Activated naive CD4-positive, alpha-beta T cell treated with anti-CD3 and anti-CD28 coated beads, Interleukin-2, amount 50 U/mL, for 24 hours (primary cell): ENCODE measurements around the gene GTF2H4.
"Not testable (repeated sequence)": the region's sequence is repeated elsewhere in the genome, so short reads cannot be mapped to it uniquely, and the experiment has no call there.

Source experiments
- H3K27ac Mint-ChIP-seq: one replicate; pipeline ENCODE4 v1.8.0; 2021; ENCODE audit warnings: mild to moderate bottlenecking, mixed read lengths
- H3K27me3 Mint-ChIP-seq: one replicate; pipeline ENCODE4 v1.8.0; 2021; ENCODE audit warnings: mixed read lengths
- H3K36me3 Mint-ChIP-seq: one replicate; pipeline ENCODE4 v1.8.0; 2021; ENCODE audit warnings: mixed read lengths
- H3K4me1 Mint-ChIP-seq: one replicate; pipeline ENCODE4 v1.8.0; 2021; ENCODE audit warnings: mixed read lengths
- H3K4me3 Mint-ChIP-seq: one replicate; pipeline ENCODE4 v1.8.0; 2021; ENCODE audit warnings: mild to moderate bottlenecking, mixed read lengths
- H3K9me3 Mint-ChIP-seq: one replicate; pipeline ENCODE4 v1.8.0; 2021; ENCODE audit warnings: mixed read lengths

Gene GTF2H4

DNA sequence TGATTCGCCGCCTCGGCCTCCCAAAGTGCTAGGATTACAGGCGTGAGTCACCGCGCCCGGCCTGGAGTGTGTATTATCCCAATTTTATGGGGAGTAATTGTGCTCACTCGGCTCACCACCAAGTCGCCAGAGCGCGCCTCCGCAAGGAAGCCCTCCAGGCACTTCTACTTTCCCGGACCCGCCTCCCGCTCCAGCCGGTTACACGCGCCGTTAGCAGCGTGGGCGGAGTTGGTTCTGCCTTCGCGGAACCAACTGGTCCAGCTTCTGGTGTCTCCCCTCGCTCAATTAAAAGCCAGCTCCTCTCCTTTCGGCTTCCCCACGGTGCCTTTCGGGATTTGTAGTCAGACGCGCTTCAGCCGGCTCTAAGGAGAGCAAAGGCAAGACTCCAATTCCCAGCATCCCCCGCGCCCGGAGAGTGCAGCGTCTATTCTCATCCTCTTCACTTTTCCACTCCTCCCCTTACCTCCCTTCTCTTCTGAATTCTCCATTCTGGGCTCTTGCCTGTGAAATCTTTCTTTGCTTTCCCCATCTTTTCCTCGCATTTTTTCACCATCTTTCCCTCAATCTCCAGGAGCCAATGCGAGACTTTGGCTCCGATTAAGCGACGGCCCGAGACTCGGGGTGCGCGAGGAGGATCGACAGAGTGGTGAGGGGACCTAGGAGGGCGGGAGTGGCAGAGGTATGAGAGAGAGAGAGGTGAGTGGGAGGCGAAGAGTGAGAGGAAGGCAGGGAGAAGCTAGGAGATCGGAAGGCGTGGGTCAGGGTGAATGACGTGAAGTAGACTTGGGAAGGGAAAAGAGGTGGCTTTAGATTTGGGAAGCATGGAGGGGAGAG is at the start of gene GTF2H4:
TSS of gene GTF2H4 (plus strand) at position 450 of the 834 bp plus-strand sequence.
- H3K27ac Mint-ChIP-seq = peak within 1 kb of the TSS; percentile 76
- peak within 1 kb of the TSS; percentile 100 for H3K4me3 Mint-ChIP-seq
- H3K4me1 Mint-ChIP-seq = peaks cover 36% of the 10 kb centered on the region
- peaks cover 13% of the 10 kb centered on the region for H3K36me3 Mint-ChIP-seq
- no peaks in the 10 kb centered on the region for H3K9me3 Mint-ChIP-seq
- no peaks in the 10 kb centered on the region for H3K27me3 Mint-ChIP-seq

DNA sequence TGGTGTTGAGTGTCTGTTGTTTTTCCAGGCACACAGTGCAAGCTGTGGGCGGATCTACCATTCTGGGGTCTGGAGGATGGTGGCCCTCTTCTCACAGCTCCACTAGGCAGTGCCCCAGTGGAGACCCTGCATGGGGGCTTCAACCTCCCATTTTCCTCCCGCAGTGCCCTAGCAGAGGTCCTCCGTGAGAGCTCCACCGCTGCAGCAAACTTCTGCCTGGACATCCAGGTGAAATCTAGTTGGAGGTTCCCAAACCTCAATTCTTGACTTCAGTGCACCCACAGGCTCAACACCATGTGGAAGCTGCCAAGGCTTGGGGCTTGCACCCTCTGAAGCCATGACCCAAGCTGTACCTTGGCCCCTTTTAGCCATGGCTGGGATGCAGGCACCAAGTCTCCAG is 48.3 kb upstream of the GTF2H4 start:
- not testable (repeated sequence) for H3K27me3 Mint-ChIP-seq, H3K9me3 Mint-ChIP-seq
- H3K4me1 Mint-ChIP-seq = peaks cover 11% of the 10 kb centered on the region

DNA sequence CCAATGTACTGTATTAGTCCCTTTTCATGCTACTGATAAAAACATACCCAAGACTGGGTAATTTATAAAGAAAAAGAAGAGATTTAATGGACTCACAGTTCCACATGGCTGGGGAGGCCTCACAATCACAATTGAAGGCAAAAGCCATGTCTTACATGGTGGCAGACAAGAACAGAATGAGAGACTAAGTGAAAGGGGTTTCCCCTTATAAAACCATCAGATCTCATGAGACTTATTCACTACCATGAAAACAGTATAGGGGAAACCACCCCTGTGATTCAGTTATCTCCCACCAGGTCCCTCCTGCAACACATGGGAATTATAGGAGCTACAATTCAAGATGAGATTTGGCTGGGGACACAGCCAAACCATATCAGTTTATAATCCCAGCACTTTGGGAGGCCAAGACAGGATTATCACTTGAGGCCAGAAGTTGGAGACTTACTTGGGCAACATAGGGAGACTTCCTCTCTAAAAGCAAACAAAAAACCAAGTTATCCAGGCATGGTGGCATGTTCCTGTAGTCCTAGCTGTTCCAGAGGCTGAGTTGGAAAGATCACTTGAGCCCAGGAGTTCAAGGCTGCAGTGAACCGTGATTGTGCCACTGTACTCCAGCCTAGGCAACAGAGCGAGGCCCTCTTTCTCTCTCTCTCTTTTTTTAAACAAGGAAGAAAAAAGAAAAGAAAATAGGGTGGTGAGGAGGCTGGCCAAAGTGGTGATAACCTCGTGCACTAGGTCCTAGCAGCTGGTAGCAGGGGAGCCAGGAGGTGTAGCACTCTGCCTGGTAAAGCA is 46.6 kb upstream of the GTF2H4 start:
- peaks cover 6% of the 10 kb centered on the region for H3K9me3 Mint-ChIP-seq
- peaks cover 11% of the 10 kb centered on the region for H3K4me1 Mint-ChIP-seq
- H3K27me3 Mint-ChIP-seq = no peaks in the 10 kb centered on the region
- H3K4me3 Mint-ChIP-seq = no peak overlapping the region
- peaks cover 7% of the 10 kb centered on the region for H3K36me3 Mint-ChIP-seq
- H3K27ac Mint-ChIP-seq = peak overlapping the region; percentile 79

More for the DNA sequence above, 48.3 kb upstream of the GTF2H4 start:
- peaks cover 10% of the 10 kb centered on the region for H3K36me3 Mint-ChIP-seq
- not testable (repeated sequence) for H3K4me3 Mint-ChIP-seq, H3K27ac Mint-ChIP-seq

DNA sequence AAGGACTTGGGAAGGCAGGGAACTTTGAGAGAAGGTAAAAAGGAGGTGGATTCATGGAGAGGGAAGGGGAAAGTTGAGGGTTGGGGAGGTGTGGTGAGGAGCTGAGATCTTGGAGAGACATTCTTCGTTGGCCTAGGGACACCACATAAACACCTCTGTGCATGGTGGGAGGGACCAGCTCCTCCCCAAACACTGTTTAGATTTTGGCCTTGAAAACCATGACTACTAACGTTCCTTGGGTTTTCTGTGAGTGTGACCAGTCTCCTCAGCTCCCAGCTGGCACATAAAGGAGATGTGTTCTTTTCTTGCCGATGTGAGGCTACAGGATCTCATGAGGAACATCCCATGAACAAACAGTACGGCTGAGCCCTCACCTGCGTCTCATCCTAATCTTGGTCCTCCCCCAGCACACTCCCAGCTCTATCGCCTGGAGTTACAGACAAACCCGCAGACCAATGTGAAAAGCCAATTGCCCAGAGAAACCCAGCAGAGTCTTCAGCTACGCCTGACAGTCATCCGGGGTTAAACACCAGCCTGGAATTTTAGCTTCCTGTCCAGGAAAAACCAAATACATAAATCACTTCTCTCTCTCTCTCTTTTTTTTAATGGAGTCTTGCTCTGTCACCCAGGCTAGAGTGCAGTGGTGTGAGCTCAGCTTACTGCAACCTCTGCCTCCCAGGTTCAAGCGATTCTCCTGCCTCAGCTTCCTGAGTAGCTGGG is 45.7 kb upstream of the GTF2H4 start:
- no peak overlapping the region for H3K4me3 Mint-ChIP-seq
- H3K27me3 Mint-ChIP-seq = no peaks in the 10 kb centered on the region
- peaks cover 7% of the 10 kb centered on the region for H3K36me3 Mint-ChIP-seq
- peaks cover 6% of the 10 kb centered on the region for H3K9me3 Mint-ChIP-seq
- H3K27ac Mint-ChIP-seq = peak overlapping the region; percentile 41
- H3K4me1 Mint-ChIP-seq = peaks cover 11% of the 10 kb centered on the region

DNA sequence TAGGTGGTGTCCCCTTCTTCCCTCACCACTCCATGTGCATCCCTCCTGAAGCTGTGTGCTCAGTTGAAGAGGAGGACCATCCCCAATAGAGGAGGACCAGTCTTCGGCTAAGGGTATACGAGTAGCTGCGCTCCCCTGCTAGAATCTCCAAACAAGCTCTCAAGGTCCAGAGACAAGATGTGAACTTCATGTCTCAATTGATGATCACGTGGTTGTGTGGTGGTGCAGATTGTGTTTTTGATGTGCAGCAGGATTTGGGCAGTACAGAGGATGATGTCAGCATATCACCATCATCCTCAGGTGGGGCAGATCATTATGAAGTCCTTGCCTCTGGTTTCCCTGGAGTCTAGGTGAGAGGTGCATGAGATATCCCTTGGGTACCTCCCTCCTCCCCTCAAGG is 43.7 kb upstream of the GTF2H4 start:
- peaks cover 7% of the 10 kb centered on the region for H3K36me3 Mint-ChIP-seq
- H3K27me3 Mint-ChIP-seq = no peaks in the 10 kb centered on the region
- H3K27ac Mint-ChIP-seq = no peak overlapping the region
- peaks cover 11% of the 10 kb centered on the region for H3K4me1 Mint-ChIP-seq
- H3K9me3 Mint-ChIP-seq = peaks cover 6% of the 10 kb centered on the region
- no peak overlapping the region for H3K4me3 Mint-ChIP-seq

DNA sequence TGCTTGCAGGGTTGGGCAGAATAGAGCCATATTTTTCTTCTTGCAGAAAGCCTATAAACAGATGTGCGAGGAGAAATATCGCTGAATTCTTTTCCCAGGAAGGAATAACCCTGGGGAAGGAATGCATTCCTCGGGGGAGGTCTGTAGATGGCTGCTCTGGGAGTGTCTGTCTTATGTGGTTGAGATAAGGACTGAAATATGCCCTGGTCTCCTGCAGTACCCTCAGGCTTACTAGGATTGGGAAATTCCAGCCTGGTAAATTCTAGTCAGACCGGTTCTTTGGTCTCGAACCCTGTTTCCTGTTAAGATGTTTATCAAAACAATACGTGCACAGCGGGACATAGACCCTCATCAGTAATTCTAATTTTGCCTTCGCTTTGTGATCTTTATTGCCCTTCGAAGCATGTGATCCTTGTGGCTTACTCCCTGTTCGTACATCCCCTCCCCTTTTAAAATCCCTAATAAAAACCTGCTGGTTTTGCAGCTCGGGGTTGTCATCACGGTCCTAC is 38.7 kb upstream of the GTF2H4 start:
- peaks cover 17% of the 10 kb centered on the region for H3K4me1 Mint-ChIP-seq
- not testable (repeated sequence) for H3K9me3 Mint-ChIP-seq

DNA sequence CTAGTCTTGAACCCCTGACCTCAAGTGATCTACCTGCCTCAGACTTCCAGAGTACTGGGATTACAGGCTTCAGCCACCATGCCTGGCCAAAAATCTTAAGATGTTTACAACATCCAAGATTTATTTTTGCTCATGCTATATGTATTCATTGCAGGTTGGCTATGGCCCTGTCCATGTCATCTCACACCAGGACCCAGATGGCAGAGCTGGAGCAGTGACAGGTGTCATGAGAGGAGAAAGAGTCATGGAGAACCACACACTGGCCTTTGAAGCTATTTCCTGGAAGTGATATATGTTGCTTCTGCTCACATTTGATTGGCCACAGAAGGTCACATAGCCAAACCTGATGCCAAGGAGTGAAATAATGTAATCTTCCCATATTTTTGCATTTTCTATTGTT is 37.5 kb upstream of the GTF2H4 start:
- Mint-ChIP-seq H3K36me3 (peaks cover 13% of the 10 kb centered on the region), H3K27ac (peak overlapping the region; percentile 90), H3K9me3 (peaks cover 7% of the 10 kb centered on the region), H3K4me3 (peak overlapping the region; percentile 51), H3K27me3 (no peaks in the 10 kb centered on the region), H3K4me1 (peaks cover 22% of the 10 kb centered on the region)

More for the DNA sequence above, 38.7 kb upstream of the GTF2H4 start:
- Mint-ChIP-seq H3K27ac (peak overlapping the region; percentile 46), H3K36me3 (peaks cover 13% of the 10 kb centered on the region)
- not testable (repeated sequence) for H3K27me3 Mint-ChIP-seq, H3K4me3 Mint-ChIP-seq

DNA sequence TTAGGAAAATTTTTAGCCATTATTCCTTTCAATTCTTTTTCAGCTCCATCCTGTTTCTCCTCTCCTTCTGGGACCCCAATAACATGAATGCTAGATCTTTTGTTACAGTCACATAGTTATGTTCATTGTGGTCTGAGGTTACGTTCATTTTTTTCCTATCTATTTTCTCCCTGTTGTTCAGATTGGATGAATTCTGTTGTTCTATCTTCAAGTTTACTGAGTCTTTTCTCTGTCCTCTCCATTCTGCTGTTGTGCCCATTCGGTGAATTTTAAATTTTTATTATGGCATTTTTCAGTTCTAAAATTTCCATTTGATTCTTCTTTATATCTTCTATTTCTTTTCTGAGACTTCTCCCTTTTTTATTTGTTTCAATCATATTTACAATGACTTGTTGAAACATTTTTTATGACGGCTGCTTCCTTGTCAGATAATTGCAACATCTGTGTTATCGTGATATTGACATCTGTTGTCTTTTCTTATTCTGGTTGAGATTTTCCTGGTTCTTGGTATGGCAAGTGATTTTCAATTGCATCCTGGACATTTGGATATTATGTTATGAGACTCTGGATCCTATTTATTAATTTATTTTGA is 36.3 kb upstream of the GTF2H4 start:
- Mint-ChIP-seq H3K4me3 (peak overlapping the region; percentile 17), H3K36me3 (peaks cover 13% of the 10 kb centered on the region), H3K4me1 (peaks cover 31% of the 10 kb centered on the region), H3K27me3 (no peaks in the 10 kb centered on the region), H3K27ac (peak overlapping the region; percentile 59), H3K9me3 (peaks cover 7% of the 10 kb centered on the region)

DNA sequence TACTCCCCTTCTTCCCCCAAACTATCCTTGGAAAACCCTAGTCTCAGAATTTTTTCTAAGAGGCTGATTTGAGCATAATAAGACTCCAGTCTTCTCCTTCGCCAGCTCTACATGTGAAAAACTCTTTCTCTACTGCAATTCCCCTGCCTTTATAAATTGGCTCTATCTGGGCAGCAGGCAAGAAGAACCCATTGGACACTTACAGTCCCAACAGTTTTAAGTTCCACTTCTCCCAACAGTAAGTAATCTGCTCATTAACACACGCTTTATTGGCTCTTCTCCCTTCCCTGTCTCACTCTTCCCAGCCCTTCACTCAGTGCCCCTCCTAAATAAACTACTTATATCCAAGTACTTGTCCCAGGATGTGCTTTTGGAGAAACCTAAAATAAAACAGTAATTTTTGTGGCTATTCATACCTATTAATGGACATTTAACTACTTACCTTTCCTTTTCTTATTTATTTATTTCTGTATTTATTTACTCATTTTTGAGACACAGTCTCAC is 34.8 kb upstream of the GTF2H4 start:
- Mint-ChIP-seq H3K4me1 (peaks cover 46% of the 10 kb centered on the region), H3K4me3 (no peak overlapping the region), H3K27me3 (no peaks in the 10 kb centered on the region), H3K36me3 (peaks cover 13% of the 10 kb centered on the region), H3K27ac (no peak overlapping the region), H3K9me3 (peaks cover 7% of the 10 kb centered on the region)

DNA sequence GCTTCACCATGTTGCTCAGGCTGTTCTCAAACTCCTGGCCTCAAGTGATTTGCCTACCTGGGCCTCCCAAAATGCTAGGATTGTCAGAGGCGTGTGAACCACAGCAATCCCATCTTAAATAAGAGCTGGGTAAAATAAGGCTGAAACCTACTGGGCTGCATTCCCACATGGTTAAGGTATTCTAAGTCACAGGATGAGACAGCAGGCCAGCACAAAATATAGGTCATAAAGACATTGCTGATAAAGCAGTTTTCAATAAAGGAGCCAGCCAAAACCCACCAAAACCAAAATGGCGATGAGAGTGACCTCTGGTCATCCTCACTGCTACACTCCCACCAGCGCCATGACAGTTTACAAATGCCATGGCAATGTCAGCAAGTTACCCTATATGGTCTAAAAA is 34.2 kb upstream of the GTF2H4 start:
- Mint-ChIP-seq H3K4me1 (peaks cover 52% of the 10 kb centered on the region), H3K36me3 (peaks cover 13% of the 10 kb centered on the region)
- not testable (repeated sequence) for H3K9me3 Mint-ChIP-seq, H3K4me3 Mint-ChIP-seq, H3K27ac Mint-ChIP-seq, H3K27me3 Mint-ChIP-seq

DNA sequence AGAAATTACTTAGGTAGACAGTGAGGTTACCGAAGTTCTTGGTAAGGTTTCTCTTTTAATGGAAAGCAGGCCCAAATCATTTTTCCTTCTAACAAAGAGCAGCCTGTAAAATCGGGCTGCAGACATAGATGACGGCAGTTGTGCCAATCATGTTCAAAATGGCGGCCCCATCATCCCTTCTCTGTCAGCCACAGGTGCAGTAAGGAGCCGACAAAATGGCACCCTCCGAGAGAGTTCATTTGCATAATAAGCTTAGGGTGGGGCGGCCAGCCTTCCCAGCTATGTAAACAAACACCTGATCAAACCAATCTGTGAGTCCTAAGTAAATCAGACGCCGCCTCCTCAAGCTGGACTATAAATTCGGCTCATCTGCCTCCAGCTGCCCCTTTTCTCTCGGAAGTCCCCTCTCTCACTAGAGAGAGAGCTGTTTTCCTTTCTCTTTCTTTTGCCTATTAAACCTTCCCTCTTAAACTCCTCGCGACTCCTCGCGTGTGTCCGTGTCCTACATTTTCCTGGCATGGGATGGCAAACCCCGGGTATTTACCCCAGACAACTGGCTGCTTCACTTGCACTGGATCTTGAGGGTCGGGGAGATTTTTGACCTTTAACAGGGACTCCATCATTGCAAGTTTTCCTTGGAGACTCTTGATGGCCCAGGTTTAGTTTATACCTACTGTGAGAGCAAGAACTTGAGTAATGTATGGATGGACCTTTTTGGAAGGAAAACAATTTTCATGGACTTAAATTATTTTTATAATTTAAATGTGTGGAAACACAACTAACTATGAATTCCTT is 32.6 kb upstream of the GTF2H4 start:
- peaks cover 56% of the 10 kb centered on the region for H3K4me1 Mint-ChIP-seq
- H3K27ac Mint-ChIP-seq = no peak overlapping the region
- H3K9me3 Mint-ChIP-seq = peaks cover 7% of the 10 kb centered on the region
- H3K27me3 Mint-ChIP-seq = no peaks in the 10 kb centered on the region
- H3K4me3 Mint-ChIP-seq = no peak overlapping the region
- H3K36me3 Mint-ChIP-seq = peaks cover 8% of the 10 kb centered on the region

DNA sequence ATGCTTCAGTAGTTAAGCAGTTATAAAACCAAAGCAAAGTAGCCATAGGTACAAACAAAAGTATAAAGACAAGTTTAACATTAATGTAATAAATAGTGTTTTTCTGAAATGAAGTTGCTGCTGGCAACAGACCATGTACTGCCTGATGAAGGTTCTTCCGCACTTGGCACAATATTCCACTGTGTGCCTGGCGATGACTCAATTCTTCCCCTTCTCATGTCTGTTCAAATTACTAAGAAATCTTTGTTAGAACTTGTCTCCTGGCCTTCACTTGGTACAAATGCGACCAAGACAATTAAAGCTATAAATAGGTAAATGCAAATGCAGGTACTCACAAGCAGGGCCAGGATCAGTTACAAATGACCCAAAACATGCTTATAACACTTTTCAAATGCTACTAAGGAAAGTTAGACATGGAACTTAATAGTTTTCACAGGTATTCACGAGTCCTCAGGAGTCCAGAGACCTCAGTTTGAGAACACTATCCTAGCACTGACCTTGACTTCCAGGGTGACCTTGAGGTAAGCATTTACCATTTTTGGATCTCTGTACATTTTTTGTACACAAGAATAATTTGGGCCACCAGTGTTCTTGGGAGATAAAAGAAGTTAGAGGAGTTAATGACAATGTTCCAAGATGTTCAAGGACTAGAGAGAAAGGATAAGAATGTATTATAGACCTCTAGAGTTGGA is 31.8 kb upstream of the GTF2H4 start:
- peaks cover 48% of the 10 kb centered on the region for H3K4me1 Mint-ChIP-seq
- H3K27ac Mint-ChIP-seq = peak overlapping the region; percentile 68
- H3K4me3 Mint-ChIP-seq = peak overlapping the region; percentile 30

DNA sequence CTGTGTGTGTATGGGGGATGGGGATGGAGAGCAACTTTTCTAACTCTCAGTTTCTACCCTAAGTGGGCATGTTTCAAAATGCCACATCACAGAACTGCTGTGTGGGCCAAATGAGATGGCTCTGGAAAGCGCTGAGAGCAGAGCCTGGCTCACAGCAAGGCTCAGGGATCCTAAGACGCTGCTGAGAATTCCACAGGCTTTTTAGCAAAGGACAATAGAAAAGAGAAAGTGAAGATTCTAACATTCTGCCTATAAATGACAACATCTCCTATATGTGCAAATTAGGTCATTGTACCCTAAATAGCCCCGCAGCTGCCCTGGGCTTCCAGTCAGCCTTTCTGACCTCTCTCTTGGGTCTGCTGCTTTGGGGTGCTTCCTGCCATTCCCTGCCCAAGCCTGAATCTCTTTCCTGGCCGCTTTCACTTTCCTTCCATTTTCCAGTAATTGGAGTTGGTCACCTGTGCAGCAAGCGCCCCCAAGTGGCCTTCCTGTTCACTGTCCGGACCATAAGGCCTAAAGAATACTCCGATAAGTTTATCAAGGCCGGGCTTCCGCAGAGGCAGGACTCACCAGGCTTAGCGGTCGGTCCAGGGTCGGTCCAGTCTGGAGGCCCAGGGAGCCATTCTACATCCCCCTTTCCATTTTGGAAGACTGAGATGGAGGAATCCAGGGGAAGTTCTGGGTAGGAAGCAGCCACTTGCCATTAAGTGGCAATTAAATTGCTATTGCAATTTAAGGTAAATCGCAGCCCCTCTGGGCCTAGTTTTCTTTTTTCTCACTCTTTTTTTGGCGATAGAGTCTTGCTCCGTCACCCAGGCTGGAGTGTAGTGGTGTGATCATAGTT is 30.4 kb upstream of the GTF2H4 start:
- no peaks in the 10 kb centered on the region for H3K36me3 Mint-ChIP-seq
- peak overlapping the region; percentile 67 for H3K4me3 Mint-ChIP-seq
- H3K27me3 Mint-ChIP-seq = no peaks in the 10 kb centered on the region
- H3K4me1 Mint-ChIP-seq = peaks cover 39% of the 10 kb centered on the region
- H3K9me3 Mint-ChIP-seq = no peaks in the 10 kb centered on the region
- peak overlapping the region; percentile 91 for H3K27ac Mint-ChIP-seq

More for the DNA sequence above, 31.8 kb upstream of the GTF2H4 start:
- Mint-ChIP-seq H3K27me3 (no peaks in the 10 kb centered on the region), H3K9me3 (peaks cover 7% of the 10 kb centered on the region), H3K36me3 (peaks cover 6% of the 10 kb centered on the region)
